Measurements from ENCODE around the gene PTPRF. TPM values are rescaled to one million over a fixed set of nuclear protein-coding genes. Genes with fewer than 3 reads are reported as not detected.

PTPRF gene
- total RNA-seq, 1 donor from 2014 or later = 520 TPM

GRCh38 chr1:43617668-43618067 is 87.0 kb downstream of the PTPRF start:
- Mint-ChIP-seq H3K27me3 (no peaks in the 10 kb centered on the region), H3K36me3 (ENCODE audit: insufficient read depth) (peaks cover 25% of the 10 kb centered on the region), H3K9me3 (ENCODE audit: low read depth) (no peaks in the 10 kb centered on the region), H3K4me3 (ENCODE audit: low read depth) (no peak overlapping the region), H3K4me1 (ENCODE audit: low read depth) (no peaks in the 10 kb centered on the region), H3K27ac (no peak overlapping the region)
- no peak for DNase-seq (ENCODE audit: low spot score, unreplicated experiment)
- TF ChIP-seq CTCF (IDR thresholded peaks at IDR 0.05; ENCODE audit: unreplicated experiment) = no peak

GRCh38 chr1:43618521-43619313 is 88.0 kb downstream of the PTPRF start:
- Mint-ChIP-seq H3K27me3 (no peaks in the 10 kb centered on the region), H3K27ac (no peak overlapping the region), H3K4me1 (ENCODE audit: low read depth) (no peaks in the 10 kb centered on the region), H3K36me3 (ENCODE audit: insufficient read depth) (peaks cover 20% of the 10 kb centered on the region), H3K9me3 (ENCODE audit: low read depth) (no peaks in the 10 kb centered on the region), H3K4me3 (ENCODE audit: low read depth) (no peak overlapping the region)
- TF ChIP-seq CTCF (IDR thresholded peaks at IDR 0.05; ENCODE audit: unreplicated experiment) = no peak
- no peak for DNase-seq (ENCODE audit: low spot score, unreplicated experiment)

GRCh38 chr1:43619314-43619790 is 88.7 kb downstream of the PTPRF start:
- H3K4me3 Mint-ChIP-seq (ENCODE audit: low read depth) = no peak overlapping the region
- DNase-seq (ENCODE audit: low spot score, unreplicated experiment) = no peak
- no peak for TF ChIP-seq CTCF (IDR thresholded peaks at IDR 0.05; ENCODE audit: unreplicated experiment)
- H3K27ac Mint-ChIP-seq = no peak overlapping the region
- H3K27me3 Mint-ChIP-seq = no peaks in the 10 kb centered on the region
- peaks cover 23% of the 10 kb centered on the region for H3K36me3 Mint-ChIP-seq (ENCODE audit: insufficient read depth)
- no peaks in the 10 kb centered on the region for H3K9me3 Mint-ChIP-seq (ENCODE audit: low read depth)
- no peaks in the 10 kb centered on the region for H3K4me1 Mint-ChIP-seq (ENCODE audit: low read depth)

GRCh38 chr1:43619996-43620920 is 89.6 kb downstream of the PTPRF start:
- Mint-ChIP-seq H3K36me3 (ENCODE audit: insufficient read depth) (peaks cover 23% of the 10 kb centered on the region), H3K4me3 (ENCODE audit: low read depth) (no peak overlapping the region), H3K9me3 (ENCODE audit: low read depth) (no peaks in the 10 kb centered on the region), H3K27me3 (no peaks in the 10 kb centered on the region), H3K27ac (no peak overlapping the region), H3K4me1 (ENCODE audit: low read depth) (no peaks in the 10 kb centered on the region)
- no peak for TF ChIP-seq CTCF (IDR thresholded peaks at IDR 0.05; ENCODE audit: unreplicated experiment)
- DNase-seq (ENCODE audit: low spot score, unreplicated experiment) = no peak

- Mint-ChIP-seq H3K9me3 (ENCODE audit: low read depth) (no peaks in the 10 kb centered on the region), H3K4me3 (ENCODE audit: low read depth) (no peak overlapping the region), H3K4me1 (ENCODE audit: low read depth) (peaks cover 4% of the 10 kb centered on the region), H3K36me3 (ENCODE audit: insufficient read depth) (peaks cover 27% of the 10 kb centered on the region), H3K27ac (no peak overlapping the region), H3K27me3 (no peaks in the 10 kb centered on the region)
- no peak for TF ChIP-seq CTCF (IDR thresholded peaks at IDR 0.05; ENCODE audit: unreplicated experiment)
- no peak for DNase-seq (ENCODE audit: low spot score, unreplicated experiment)
These were observed 90.3 kb downstream of the PTPRF start for GRCh38 chr1:43620956-43621355.
